Gastrocnemius medialis (tissue), 4 donors: Measurements from ENCODE around the gene ADAM23. TPM values are rescaled to one million over a fixed set of nuclear protein-coding genes. Genes with fewer than 3 reads are reported as not detected.
A peak's percentile ranks its signal among the peaks of the same experiment; 100 is the strongest.

Experiments used
- ATAC-seq, 2 donors: fragments of 150-250 bp; one replicate each; pipeline ENCODE4 v1.9.1; 2016
- DNase-seq, 2 donors: peaks; one replicate each; pipeline ENCODE4 v3.0.0-alpha.2; 2019
- H3K27ac ChIP-seq, 4 donors: fragments of 200-600 bp; sonication (generic); 1 replicate in 1 of 4; 2 replicates in 3 of 4; pipeline ENCODE4 v1.5.1; 2016 to 2018; ENCODE audit warnings: mild to moderate bottlenecking in 2 of 4, moderate library complexity in 1 of 4
- H3K27me3 ChIP-seq, 3 donors: fragments of 200-600 bp; sonication (generic) in 2 of 3; 1 replicate in 1 of 3; 2 replicates in 2 of 3; pipeline versions ENCODE4 v1.5.1 to v1.6.0; 2016 to 2019; ENCODE audit warnings: mild to moderate bottlenecking in 1 of 3, moderate library complexity in 1 of 3
- H3K36me3 ChIP-seq, 2 donors: fragments of 200-600 bp; sonication (generic) in 1 of 2; one replicate each; pipeline ENCODE4 v1.5.1; 2017 to 2018
- H3K4me1 ChIP-seq, 2 donors: fragments of 200-600 bp; sonication (generic) in 1 of 2; one replicate each; pipeline ENCODE4 v1.5.1; 2016 to 2017; ENCODE audit warnings: mild to moderate bottlenecking in 2 of 2
- H3K4me3 ChIP-seq, 4 donors: fragments of 200-600 bp; sonication (generic) in 3 of 4; 1 replicate in 1 of 4; 2 replicates in 3 of 4; pipeline ENCODE4 v1.5.1; 2016 to 2019; ENCODE audit warnings: mild to moderate bottlenecking in 2 of 4
- H3K9me3 ChIP-seq, 3 donors: fragments of 200-600 bp; sonication (generic) in 2 of 3; 1 replicate in 1 of 3; 2 replicates in 2 of 3; pipeline ENCODE4 v1.5.1; 2016 to 2019
- CTCF ChIP-seq, 5 experiments: fragments of 450-650 bp in 3 of 5; fragments of 200-600 bp in 2 of 5; sonication (generic) in 2 of 5; IDR thresholded peaks in 4 of 5; conservative IDR thresholded peaks in 1 of 5; 1 replicate in 4 of 5; 2 replicates in 1 of 5; pipeline ENCODE4 v1.5.1; 2016 to 2019; ENCODE audit warnings: antibody characterized with exemption in 5 of 5, mild to moderate bottlenecking in 3 of 5, moderate library complexity in 3 of 5
- POLR2A ChIP-seq, 2 donors: fragments of 450-650 bp; IDR thresholded peaks; one replicate each; pipeline ENCODE4 v1.6.1; 2017; ENCODE audit warnings: antibody characterized with exemption in 2 of 2, mild to moderate bottlenecking in 2 of 2, moderate library complexity in 2 of 2
- in situ Hi-C, 4 donors: fragments of 200-750 bp; cut with MboI; loops; one replicate each; pipeline versions ENCODE4 v1.15.0 to v1.8.0; 2017; ENCODE audit warnings: low sequenced_read_pairs in 4 of 4
- intact Hi-C: fragments of 100-400 bp; cut with DNase I; formaldehyde crosslinking; loops from one replicate; pipeline ENCODE4 v1.15.1; 2023; ENCODE audit warnings: low total_unique reads
- total RNA-seq, 4 donors: library from RNA; depleted of rRNA; stranded (reverse); fragments of >200 nt; gene quantifications; one replicate each; pipeline versions ENCODE4 v1.1.0 to v1.2.3, GENCODE V29; 2016

Gene ADAM23
- total RNA-seq, 4 donors from 2014 or later: 0.65 to 2.4 (median 1.6) TPM

GRCh38 chr2:206452242-206452641 lies 8.9 kb downstream of the ADAM23 start:
- H3K27ac ChIP-seq: no peak overlapping the region
- no peaks in the 10 kb centered on the region for H3K36me3 ChIP-seq
- H3K27me3 ChIP-seq: no peaks in the 10 kb centered on the region
- no peak overlapping the region for H3K4me3 ChIP-seq
- in situ Hi-C loops (no loop called here), intact Hi-C loops (no loop called here)
- ATAC-seq (no peak), DNase-seq (no peak)
- no peaks in the 10 kb centered on the region for H3K4me1 ChIP-seq
- H3K9me3 ChIP-seq: no peaks in the 10 kb centered on the region
- TF ChIP-seq POLR2A (IDR thresholded peaks at IDR 0.05) (no peak), CTCF (IDR thresholded peaks at IDR 0.05 in 4 of 5, conservative IDR thresholded peaks at IDR 0.05 in 1 of 5) (no peak)

GRCh38 chr2:206452750-206453149 lies 9.4 kb downstream of the ADAM23 start:
- Histone ChIP-seq H3K27ac (no peak overlapping the region), H3K4me1 (no peaks in the 10 kb centered on the region), H3K36me3 (no peaks in the 10 kb centered on the region), H3K9me3 (no peaks in the 10 kb centered on the region), H3K4me3 (no peak overlapping the region), H3K27me3 (no peaks in the 10 kb centered on the region)
- in situ Hi-C loops: no loop called here
- ATAC-seq (peak in 1 of 2 donors; percentile 44), DNase-seq (no peak)
- TF ChIP-seq POLR2A (IDR thresholded peaks at IDR 0.05): no peak
- TF ChIP-seq CTCF (IDR thresholded peaks at IDR 0.05 in 4 of 5, conservative IDR thresholded peaks at IDR 0.05 in 1 of 5): no peak
- intact Hi-C loops: no loop called here

GRCh38 chr2:206456078-206456754 lies 12.9 kb downstream of the ADAM23 start:
- Histone ChIP-seq H3K36me3 (no peaks in the 10 kb centered on the region), H3K4me3 (no peak overlapping the region), H3K27ac (no peak overlapping the region), H3K4me1 (no peaks in the 10 kb centered on the region), H3K27me3 (no peaks in the 10 kb centered on the region), H3K9me3 (no peaks in the 10 kb centered on the region)
- no peak for ATAC-seq
- intact Hi-C loops (no loop called here), in situ Hi-C loops (no loop called here)
- TF ChIP-seq POLR2A (IDR thresholded peaks at IDR 0.05) (no peak), CTCF (IDR thresholded peaks at IDR 0.05 in 4 of 5, conservative IDR thresholded peaks at IDR 0.05 in 1 of 5) (no peak)
- no peak for DNase-seq

- intact Hi-C loops (no loop called here), in situ Hi-C loops (no loop called here)
- no peaks in the 10 kb centered on the region for H3K27me3 ChIP-seq
- no peak overlapping the region for H3K27ac ChIP-seq
- TF ChIP-seq POLR2A (IDR thresholded peaks at IDR 0.05): no peak
- TF ChIP-seq CTCF (IDR thresholded peaks at IDR 0.05 in 4 of 5, conservative IDR thresholded peaks at IDR 0.05 in 1 of 5): no peak
- H3K36me3 ChIP-seq: no peaks in the 10 kb centered on the region
- no peaks in the 10 kb centered on the region for H3K4me1 ChIP-seq
- H3K9me3 ChIP-seq: no peaks in the 10 kb centered on the region
- H3K4me3 ChIP-seq: no peak overlapping the region
- DNase-seq (no peak), ATAC-seq (no peak)
These were observed 13.9 kb downstream of the ADAM23 start for GRCh38 chr2:206457188-206457634.
